HG03469 (cell line): ENCODE measurements around the gene UPK1A.
A peak's percentile ranks its signal among the peaks of the same experiment; 100 is the strongest.
"Not testable (repeated sequence)": the region's sequence is repeated elsewhere in the genome, so short reads cannot be mapped to it uniquely, and the experiment has no call there.

ENCODE experiments used
- ATAC-seq: cut with Tn5 transposase; IDR thresholded peaks from one replicate; pipeline ENCODE4 v1.9.1; 2021; ENCODE audit warnings: mild to moderate bottlenecking, moderate library complexity, moderate number of reproducible peaks; ENCODE audit not compliant: unreplicated experiment

Gene UPK1A

DNA sequence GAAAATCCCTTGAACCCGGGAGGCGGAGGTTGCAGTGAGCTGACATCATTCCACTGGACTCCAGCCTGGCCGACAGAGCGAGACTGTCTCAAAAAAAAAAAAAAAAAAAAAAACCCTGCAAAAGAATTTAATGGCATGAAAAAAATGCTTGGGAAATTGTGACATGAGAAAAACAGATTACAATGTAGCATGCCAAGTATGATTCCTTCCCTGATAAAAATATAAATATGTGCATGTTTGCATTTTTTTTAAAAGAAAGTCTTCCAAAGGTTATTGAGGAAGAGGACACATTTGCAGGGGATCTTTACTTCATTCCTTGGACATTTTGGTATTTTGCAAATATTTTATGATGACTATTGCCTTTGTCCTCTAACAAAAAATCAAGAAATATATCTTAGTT lies 23.5 kb downstream of the UPK1A start:
- no peak for ATAC-seq

DNA sequence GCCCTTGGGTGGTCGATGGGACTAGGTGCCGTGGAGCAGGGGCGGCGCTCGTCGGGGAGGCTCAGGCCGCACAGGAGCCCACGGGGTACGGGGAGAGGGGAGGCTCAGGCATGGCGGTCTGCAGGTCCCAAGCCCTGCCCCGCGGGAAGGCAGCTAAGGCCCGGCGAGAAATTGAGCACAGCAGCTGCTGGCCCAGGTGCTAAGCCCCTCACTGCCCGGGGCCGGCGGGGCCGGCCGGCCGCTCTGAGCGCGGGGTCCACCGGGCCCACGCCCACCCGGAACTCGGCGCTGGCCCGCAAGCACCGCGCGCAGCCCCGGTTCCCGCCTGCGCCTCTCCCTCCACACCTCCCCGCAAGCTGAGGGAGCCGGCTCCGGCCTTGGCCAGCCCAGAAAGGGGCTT lies 24.8 kb downstream of the UPK1A start:
- not testable (repeated sequence) for ATAC-seq

GRCh38 chr19:35692010-35692409 lies 25.7 kb downstream of the UPK1A start:
- no peak for ATAC-seq

DNA sequence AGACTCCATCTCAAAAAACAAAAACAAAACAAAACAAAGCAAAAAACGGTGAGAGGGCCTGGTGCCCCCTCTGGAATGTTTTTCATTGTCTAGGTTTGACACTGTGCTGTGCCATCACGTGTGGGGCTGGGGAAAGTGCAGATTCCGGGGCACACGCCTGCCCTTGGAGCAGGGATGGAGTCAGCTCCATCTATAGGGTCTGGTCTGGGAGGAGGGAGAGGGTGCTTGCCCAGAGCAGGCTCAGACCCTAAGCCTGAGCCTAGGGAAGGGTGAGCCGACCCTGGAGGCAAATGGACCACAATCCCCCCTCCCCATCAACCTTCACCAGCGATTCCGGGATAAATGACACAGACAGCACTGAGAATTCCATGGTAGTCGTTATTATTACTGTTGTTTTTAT lies 27.1 kb downstream of the UPK1A start:
- ATAC-seq: no peak

GRCh38 chr19:35693835-35694599 lies 27.7 kb downstream of the UPK1A start:
- no peak for ATAC-seq

GRCh38 chr19:35695895-35696422 lies 29.6 kb downstream of the UPK1A start:
- ATAC-seq: no peak

DNA sequence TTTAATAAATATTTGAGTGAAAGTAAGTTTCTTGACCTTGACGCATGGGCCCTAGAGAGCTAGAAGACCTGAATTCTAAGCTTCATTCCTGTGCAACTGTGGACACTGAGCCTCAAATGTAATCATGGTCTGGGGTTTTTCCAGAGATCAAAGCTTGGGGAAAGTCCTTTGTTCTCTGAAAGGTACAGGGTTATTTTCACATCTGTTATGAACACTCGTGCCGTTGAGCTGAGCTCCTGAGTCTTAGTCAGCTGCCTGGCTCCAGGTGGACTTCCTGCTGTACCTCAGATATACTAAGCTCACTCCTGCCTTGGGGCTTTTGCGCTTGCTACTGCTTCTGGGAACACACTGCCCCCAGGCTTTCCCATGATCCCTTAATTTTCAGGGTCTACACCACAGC lies 30.5 kb downstream of the UPK1A start:
- no peak for ATAC-seq

DNA sequence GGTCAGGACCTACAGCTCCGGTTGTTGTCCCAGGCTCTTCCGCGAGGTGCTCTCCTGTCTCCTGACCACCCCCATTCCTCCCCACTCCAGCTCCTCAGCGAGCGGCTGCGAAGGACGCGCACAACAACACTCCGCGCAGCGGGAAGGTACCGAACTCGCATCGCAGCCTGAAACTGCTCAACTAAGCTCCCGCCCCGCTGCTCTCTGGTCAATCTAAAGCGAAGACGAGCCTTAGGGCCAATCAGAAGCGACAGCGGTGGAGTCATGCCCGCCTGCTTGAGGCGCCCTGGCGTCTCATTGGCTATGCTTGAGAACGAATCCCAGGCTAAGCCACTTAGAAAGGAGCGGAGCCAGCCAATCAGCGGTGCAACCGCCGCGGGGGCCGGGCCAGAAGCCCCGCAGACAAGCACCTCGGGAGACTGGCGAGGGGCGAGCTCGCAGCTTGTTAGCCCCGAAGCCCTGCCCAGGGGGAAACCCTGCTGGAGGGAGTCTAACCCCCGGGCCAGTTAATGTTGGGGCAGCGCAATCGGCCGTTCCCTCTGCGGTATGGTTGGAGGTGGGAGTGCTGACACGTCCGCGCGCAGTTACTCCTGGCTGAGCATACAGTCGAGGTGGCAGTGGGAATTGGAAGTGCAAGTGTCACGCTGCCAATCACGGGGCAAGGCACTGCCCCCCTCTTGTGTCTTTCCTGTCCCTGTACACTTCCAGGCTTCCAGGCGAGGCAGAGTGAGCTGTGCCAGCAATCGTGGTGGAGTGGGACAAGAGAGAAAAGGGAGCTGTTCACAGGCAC lies 36.1 kb downstream of the UPK1A start:
- peak; percentile 90 for ATAC-seq

GRCh38 chr19:35703343-35703742 lies 37.0 kb downstream of the UPK1A start:
- no peak for ATAC-seq

DNA sequence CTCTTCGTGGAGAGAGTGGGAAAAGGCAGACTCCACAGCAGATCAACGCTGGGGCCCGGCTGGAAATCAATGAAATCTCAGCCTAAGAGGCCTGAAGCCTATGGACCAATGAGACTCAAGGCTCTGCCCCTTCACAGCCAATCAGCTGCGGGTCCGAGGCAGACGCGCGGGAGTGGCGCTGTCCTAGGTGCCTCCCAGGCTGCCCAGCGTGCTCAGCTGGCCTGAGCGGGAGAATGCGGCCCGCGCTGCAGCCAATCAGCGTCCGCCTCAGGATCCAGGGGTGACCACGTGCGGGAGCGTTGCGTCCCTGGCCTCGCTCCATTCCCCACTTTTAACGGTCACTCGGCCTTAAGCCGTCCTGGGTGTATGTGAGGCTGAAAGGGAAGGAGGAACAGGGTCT lies 37.9 kb downstream of the UPK1A start, which contains the start of gene ZBTB32:
Gene ZBTB32 (plus strand): TSS at position 341 of the 400 bp plus-strand sequence. CDS start 10,069 bp downstream, outside the sequence.
- no peak for ATAC-seq

DNA sequence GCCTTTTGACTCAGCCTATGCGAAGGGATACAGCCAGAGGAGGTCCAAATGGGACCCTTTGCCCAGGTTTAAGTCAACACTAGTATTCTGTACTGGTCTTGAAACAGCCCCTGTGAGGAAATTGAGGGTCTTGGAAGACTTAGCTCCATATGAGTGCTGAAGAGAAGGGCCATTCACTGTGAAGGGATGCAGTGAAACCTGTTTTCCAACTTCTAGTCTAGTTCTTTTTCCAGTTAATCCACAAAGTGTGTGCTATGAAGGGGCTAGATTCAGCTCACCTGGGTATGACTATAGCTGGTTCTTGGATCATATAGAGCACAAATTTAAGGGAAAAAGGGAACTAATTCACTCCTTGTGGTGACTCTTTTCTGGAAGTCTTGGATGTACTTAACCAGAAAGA lies 42.1 kb downstream of the UPK1A start:
- no peak for ATAC-seq

DNA sequence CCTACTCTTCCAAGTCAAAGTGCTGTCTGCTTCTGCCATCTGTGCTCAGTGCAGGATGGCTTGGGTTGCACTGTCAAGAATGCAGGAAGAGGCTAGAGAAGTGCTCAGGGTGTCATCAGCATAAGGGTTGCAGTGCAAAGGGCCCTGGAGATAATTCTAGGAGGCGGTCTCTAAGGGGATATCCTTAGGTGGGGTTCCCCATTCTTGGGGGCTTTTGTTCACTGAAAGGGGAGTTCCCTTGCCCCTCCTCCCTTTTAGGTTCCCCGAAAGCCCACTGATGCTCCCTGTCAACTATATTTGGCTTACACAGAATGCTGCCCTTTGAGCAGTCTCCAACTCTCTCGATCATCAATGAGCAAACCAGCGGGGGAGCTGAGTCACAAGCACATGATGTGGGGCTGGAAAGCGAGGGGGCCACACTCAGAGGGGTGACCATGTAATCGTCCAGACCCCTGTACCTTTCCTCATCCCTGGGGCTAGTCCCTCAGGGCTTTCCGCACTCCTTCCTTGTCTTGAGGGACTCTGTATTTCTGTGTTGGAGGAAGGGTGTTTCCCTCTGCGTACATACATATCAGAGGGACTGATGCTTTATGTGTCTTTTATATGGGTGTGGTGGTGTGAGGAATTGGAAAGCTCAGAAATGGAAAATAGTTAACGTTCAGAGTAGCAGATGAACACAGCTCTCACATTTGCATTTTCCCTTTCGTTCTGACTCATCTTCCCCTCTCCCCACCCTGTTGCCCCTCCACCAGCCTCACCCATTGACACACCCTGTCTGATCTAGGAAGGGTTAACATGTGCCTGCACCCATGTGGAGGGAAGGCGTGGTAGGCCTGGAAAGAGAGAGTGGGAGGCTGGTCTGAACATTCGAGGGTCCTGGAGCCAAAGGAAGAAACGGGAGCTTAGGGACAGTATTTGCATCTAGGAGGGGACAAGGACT lies 44.7 kb downstream of the UPK1A start:
- peak; percentile 24 for ATAC-seq

GRCh38 chr19:35712567-35713505 lies 46.5 kb downstream of the UPK1A start:
- ATAC-seq: no peak

DNA sequence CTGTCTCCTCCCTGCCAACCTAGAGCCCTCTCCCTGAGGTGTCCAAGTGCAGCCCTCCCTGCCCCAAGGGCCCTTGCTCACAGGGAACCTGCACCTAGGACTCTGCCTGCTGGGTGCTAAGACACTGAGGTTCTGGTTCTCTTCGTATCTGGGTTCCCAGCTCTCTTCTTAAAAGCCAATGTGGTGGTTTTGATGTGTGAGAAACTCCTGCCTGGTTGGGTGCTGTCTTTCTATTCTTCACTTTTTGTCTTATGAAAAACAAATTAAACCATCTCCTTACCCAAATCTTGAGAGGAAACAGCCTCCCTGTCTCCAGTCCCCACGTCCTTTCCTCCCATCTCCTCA lies 47.2 kb downstream of the UPK1A start:
- ATAC-seq: no peak

DNA sequence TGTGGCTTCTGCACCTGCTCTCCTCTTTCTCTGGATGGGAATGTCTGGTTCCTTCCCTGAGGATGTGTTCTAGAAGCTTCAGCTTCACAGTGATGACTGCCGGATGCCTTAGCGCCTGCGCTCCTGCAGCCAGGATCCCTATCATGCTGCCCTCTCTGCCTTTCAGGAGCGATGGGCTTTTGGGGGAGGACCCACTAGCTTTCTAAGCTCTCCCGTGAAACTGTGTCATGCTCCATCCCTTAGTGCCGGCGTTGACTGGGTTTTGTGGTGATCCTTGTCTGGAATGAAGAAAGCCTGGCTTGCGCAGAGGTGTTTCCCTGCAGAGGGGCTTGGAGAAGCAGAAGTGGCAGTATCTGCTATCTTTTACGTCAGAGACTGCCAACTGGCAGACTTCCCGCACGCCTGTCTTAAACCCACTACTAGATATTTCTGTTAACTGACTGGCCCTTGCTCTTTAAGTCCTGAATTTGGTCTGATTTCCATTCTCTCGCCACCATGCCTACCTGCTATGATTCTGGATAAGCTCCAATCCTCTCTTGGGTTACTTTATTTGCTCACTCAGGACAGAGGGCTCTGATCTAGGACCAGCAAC lies 47.7 kb downstream of the UPK1A start:
- ATAC-seq: no peak

- ATAC-seq: no peak
Measured at GRCh38 chr19:35714601-35715354, 48.5 kb downstream of the UPK1A start.

- ATAC-seq: no peak
Measured at GRCh38 chr19:35715355-35715809, 49.1 kb downstream of the UPK1A start.

DNA sequence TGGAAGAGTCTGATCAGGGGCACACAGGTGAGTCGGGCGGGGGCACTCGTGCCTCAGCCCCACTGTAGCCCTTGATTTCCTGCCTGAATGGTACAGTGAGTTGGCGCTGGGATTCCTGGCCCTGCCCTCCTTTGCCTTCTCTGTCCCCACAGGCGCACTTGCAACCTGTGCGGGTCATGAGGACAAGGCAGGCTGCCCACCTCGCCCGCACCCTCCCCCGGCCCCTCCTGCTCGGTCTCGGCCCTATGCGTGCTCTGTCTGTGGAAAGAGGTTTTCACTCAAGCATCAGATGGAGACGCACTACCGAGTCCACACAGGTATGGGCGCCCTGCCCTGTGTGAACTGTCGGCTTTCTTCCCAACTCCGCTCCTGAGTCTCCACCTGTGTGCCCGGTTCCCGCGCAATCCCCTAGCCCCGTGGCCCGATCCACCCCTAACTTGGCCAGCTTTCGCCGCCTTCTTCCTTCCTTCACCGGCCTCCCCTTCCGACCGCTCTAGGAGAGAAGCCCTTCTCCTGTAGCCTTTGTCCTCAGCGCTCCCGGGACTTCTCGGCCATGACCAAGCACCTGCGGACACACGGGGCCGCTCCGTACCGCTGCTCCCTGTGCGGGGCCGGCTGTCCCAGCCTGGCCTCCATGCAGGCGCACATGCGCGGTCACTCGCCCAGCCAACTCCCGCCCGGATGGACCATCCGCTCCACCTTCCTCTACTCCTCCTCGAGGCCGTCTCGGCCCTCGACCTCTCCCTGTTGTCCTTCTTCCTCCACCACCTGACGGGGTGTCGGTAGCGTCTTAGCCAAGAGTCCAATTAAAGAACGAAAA lies 49.9 kb downstream of the UPK1A start:
- no peak for ATAC-seq
